ENCODE measurements around the gene GANC.

- TF ChIP-seq, protein P1, sequence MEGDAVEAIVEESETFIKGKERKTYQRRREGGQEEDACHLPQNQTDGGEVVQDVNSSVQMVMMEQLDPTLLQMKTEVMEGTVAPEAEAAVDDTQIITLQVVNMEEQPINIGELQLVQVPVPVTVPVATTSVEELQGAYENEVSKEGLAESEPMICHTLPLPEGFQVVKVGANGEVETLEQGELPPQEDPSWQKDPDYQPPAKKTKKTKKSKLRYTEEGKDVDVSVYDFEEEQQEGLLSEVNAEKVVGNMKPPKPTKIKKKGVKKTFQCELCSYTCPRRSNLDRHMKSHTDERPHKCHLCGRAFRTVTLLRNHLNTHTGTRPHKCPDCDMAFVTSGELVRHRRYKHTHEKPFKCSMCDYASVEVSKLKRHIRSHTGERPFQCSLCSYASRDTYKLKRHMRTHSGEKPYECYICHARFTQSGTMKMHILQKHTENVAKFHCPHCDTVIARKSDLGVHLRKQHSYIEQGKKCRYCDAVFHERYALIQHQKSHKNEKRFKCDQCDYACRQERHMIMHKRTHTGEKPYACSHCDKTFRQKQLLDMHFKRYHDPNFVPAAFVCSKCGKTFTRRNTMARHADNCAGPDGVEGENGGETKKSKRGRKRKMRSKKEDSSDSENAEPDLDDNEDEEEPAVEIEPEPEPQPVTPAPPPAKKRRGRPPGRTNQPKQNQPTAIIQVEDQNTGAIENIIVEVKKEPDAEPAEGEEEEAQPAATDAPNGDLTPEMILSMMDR (conservative IDR thresholded peaks at IDR 0.05 in 1 of 2, IDR thresholded peaks at IDR 0.05 in 1 of 2; ENCODE audit: extremely low read depth in 1 of 2, insufficient read depth in 1 of 2, low read depth in 1 of 2, low read length in 2 of 2): no peak
- no peak for TF ChIP-seq EZH2 (IDR thresholded peaks at IDR 0.05; ENCODE audit: borderline replicate concordance, low read length)
Observed at GRCh38 chr15:42319206-42319605, 46.2 kb downstream of the GANC start.

All from mammary epithelial cell (primary cell).